Lung (tissue), 12 donors: ENCODE data around the gene ADAP1. TPM values are rescaled to one million over a fixed set of nuclear protein-coding genes. Genes with fewer than 3 reads are reported as not detected.

Experiments
- ATAC-seq: fragments of 200-7000 bp; cut with Tn5 transposase; one replicate; pipeline ENCODE4 v1.9.1; 2020; ENCODE audit warnings: moderate number of reproducible peaks; ENCODE audit not compliant: insufficient read depth, low FRiP score
- DNase-seq, 3 donors: peaks; one replicate each; pipeline ENCODE4 v3.0.0-alpha.2; 2013 to 2017
- H3K27ac ChIP-seq, 2 donors: one replicate each; pipeline ENCODE4 v1.5.1; 2013; ENCODE audit warnings: mild to moderate bottlenecking in 2 of 2, moderate library complexity in 2 of 2, control low read depth in 1 of 2, inconsistent platforms in 1 of 2, low read depth in 1 of 2, low read length in 1 of 2
- H3K27me3 ChIP-seq, 3 donors: one replicate each; pipeline ENCODE4 v1.5.1; 2013; ENCODE audit warnings: low read length in 2 of 3; ENCODE audit not compliant: control insufficient read depth in 3 of 3, insufficient read depth in 3 of 3
- H3K36me3 ChIP-seq, 4 donors: one replicate each; pipeline ENCODE4 v1.5.1; 2013; ENCODE audit warnings: low read length in 4 of 4, mild to moderate bottlenecking in 1 of 4, moderate library complexity in 1 of 4; ENCODE audit not compliant: control insufficient read depth in 4 of 4, insufficient read depth in 4 of 4
- H3K4me1 ChIP-seq, 5 donors: one replicate each; pipeline ENCODE4 v1.5.1; 2013; ENCODE audit warnings: low read length in 5 of 5, mild to moderate bottlenecking in 2 of 5, moderate library complexity in 1 of 5; ENCODE audit not compliant: control insufficient read depth in 5 of 5, insufficient read depth in 5 of 5
- H3K4me3 ChIP-seq: one replicate; pipeline ENCODE4 v1.5.1; 2013; ENCODE audit warnings: mild to moderate bottlenecking, control low read depth, moderate library complexity
- H3K9ac ChIP-seq, 2 donors: one replicate each; pipeline ENCODE4 v1.5.1; 2013; ENCODE audit warnings: low read length in 2 of 2, control low read depth in 1 of 2; ENCODE audit not compliant: insufficient read depth in 1 of 2
- H3K9me3 ChIP-seq, 4 donors: one replicate each; pipeline ENCODE4 v1.5.1; 2013; ENCODE audit warnings: low read length in 3 of 4, mild to moderate bottlenecking in 1 of 4, moderate library complexity in 1 of 4; ENCODE audit not compliant: control insufficient read depth in 4 of 4, insufficient read depth in 3 of 4
- WGBS, 2 donors: extraction: QIAGEN DNeasy Blood & Tissue Kit; methylation state at CpG; one replicate each; pipeline ENCODE4 v1.1.7; 2013; 5-methylcytosine and 5-hydroxymethylcytosine counted together
- polyA plus RNA-seq, 2 donors: library from polyadenylated mRNA; stranded (reverse); fragments of 200-250 nt; gene quantifications; one replicate each; pipeline ENCODE4 v1.2.1, GENCODE V29; 2013
- total RNA-seq, 2 donors: library from RNA; depleted of rRNA in 1 of 2; stranded (reverse); fragments of >200 nt in 1 of 2; gene quantifications; one replicate each; pipeline ENCODE4 v1.2.1, GENCODE V29; 2014 to 2021
- TF ChIP-seq, protein P1 (sequence below): IDR thresholded peaks from 2 replicates; pipeline ENCODE4 v1.5.1; 2012; ENCODE audit warnings: mild to moderate bottlenecking; ENCODE audit errors: control extremely low read depth, extremely low read depth
- donor health status: control.
- donor health status: control.
- donor health status: Bipolar disorder and iron deficiency.
- donor health status: healthy.
- donor health status: DM: yes; HTN: yes; CAD: no.

ADAP1 gene
- total and polyA plus RNA-seq, 4 donors = 11.5 to 39.0 (median 32.6) TPM

DNA sequence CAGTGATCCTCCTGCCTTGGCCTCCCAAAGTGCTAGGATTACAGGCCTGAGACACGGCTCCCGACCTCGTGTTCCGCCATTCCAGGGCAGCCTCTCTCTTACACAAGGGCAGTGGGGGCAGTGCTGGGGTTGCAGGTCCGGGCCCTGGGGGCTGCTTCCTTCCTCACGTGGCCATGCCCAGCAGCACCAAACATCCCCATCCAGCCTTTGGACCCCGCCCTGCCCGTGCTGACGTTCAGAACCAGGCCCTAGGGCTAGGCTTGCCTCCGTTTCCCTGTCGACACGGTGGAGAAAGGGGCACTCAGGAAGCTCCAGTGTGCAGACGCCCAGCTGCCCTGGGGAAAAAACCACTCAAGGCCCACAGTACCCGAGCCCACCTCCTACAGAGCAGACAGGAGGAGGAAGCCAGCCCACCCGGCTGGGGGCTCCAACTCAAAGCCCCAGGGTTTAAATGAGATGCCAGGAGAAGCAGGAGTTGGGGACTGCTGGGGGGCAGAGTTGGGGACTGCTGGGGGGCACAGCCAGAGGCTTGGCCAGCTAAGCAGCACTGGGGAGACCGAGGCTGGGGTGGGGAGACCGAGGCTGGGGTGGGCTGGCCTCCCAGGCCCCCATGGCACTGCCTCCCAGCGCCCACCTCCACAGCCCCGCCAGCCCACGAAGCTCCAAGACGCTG, 35.9 kb downstream of the ADAP1 start:
- ATAC-seq = no peak
- TF ChIP-seq, protein P1, sequence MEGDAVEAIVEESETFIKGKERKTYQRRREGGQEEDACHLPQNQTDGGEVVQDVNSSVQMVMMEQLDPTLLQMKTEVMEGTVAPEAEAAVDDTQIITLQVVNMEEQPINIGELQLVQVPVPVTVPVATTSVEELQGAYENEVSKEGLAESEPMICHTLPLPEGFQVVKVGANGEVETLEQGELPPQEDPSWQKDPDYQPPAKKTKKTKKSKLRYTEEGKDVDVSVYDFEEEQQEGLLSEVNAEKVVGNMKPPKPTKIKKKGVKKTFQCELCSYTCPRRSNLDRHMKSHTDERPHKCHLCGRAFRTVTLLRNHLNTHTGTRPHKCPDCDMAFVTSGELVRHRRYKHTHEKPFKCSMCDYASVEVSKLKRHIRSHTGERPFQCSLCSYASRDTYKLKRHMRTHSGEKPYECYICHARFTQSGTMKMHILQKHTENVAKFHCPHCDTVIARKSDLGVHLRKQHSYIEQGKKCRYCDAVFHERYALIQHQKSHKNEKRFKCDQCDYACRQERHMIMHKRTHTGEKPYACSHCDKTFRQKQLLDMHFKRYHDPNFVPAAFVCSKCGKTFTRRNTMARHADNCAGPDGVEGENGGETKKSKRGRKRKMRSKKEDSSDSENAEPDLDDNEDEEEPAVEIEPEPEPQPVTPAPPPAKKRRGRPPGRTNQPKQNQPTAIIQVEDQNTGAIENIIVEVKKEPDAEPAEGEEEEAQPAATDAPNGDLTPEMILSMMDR = no peak
- WGBS, 2 donors = 84 to 86% methylated on average over 21 of the region's 21 CpGs

DNA sequence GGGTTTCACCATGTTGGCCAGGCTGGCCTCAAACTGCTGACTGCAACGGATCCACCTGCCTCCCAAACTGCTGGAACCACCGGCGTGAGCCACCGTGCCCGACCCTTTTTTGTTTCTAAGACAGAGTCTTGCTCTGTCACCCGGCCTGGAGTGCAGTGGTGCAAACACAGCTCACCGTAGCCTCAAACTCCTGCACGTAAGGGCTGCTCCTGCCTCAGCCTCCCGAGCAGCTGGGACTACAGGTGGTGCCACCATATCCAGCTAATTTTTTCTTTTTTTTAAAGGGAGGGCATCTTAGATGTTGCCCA, 36.4 kb downstream of the ADAP1 start:
- Histone ChIP-seq H3K4me1 (peaks cover 0 to 10% (median 0%) of the 10 kb centered on the region in 5 donors), H3K9me3 (peaks cover 0 to 2% (median 0%) of the 10 kb centered on the region in 4 donors), H3K9ac (no peak overlapping the region), H3K27me3 (no peaks in the 10 kb centered on the region), H3K4me3 (no peak overlapping the region), H3K27ac (no peak overlapping the region), H3K36me3 (no peaks in the 10 kb centered on the region)
- 85 to 97% methylated on average over 9 of the region's 9 CpGs for WGBS, 2 donors
- TF ChIP-seq, protein P1 = no peak
- DNase-seq (no peak), ATAC-seq (no peak)

More for the DNA sequence above, 35.9 kb downstream of the ADAP1 start:
- Histone ChIP-seq H3K4me1 (peaks cover 0 to 15% (median 0%) of the 10 kb centered on the region in 5 donors), H3K27me3 (no peaks in the 10 kb centered on the region), H3K9me3 (peaks cover 0 to 2% (median 0%) of the 10 kb centered on the region in 4 donors), H3K4me3 (no peak overlapping the region), H3K36me3 (no peaks in the 10 kb centered on the region), H3K9ac (no peak overlapping the region), H3K27ac (no peak overlapping the region)
- DNase-seq = no peak

DNA sequence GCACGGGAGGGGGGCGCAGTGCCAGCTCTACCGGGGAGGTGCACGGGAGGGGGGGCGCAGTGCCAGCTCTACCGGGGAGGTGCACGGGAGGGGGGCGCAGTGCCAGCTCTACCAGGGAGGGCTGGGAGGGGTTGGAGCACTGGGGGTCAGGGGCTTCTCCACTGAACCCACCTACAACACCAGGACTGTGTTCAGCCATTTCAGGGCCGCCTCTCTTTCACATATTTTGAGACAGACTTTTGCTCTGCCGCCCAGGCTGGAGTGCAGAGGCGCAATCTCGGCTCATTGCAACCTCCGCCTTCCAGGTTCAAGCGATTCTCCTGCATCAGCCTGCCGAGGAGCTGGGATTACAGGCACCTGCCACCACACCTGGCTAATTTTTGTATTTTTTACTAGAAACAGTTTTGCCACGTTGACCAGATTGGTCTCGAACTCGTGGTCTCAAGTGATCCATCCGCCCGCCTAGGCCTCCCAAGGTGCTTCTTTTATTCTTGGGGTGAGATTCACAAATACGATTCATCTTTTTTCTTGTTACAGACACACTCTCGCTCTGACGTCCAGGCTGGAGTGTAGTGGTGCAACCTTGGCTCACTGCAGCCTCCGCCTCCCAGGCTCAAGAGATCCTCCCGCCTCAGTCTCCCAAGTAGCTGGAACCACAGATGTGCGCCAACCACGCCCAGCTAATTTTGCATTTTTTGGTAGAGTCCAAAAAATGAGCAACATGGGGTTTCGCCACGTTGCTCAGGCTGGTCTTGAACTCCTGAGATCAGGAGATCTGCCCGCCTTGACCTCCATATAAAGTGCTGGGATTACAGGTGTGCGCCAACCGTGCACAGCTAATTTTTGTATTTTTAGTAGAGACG, 37.0 kb downstream of the ADAP1 start:
- no peak overlapping the region for H3K27ac ChIP-seq
- 89 to 94% methylated on average over 26 to 28 of the region's 33 CpGs for WGBS, 2 donors
- no peaks in the 10 kb centered on the region for H3K36me3 ChIP-seq
- no peak overlapping the region for H3K4me3 ChIP-seq
- no peaks in the 10 kb centered on the region for H3K27me3 ChIP-seq
- H3K9me3 ChIP-seq = peaks cover 0 to 2% (median 0%) of the 10 kb centered on the region in 4 donors
- TF ChIP-seq, protein P1 = no peak
- DNase-seq (no peak), ATAC-seq (no peak)
- no peak overlapping the region for H3K9ac ChIP-seq
- peaks cover 0 to 8% (median 0%) of the 10 kb centered on the region in 5 donors for H3K4me1 ChIP-seq
